Bronchial epithelial cell (primary cell): Measurements from ENCODE around the gene TMSB15A. TPM values are rescaled to one million over a fixed set of nuclear protein-coding genes. Genes with fewer than 3 reads are reported as not detected.
"Not testable (repeated sequence)": the region's sequence is repeated elsewhere in the genome, so short reads cannot be mapped to it uniquely, and the experiment has no call there.

Experiments
- DNase-seq: peaks from one replicate; pipeline ENCODE4 v3.0.0-alpha.2; 2010; ENCODE audit warnings: low read depth
- FAIRE-seq: peaks from 2 replicates; lab custom pipeline; 2011; peaks lifted over from hg19 to GRCh38; lab: Jason Lieb, UNC
- H3K27me3 ChIP-seq: 2 replicates; pipeline ENCODE4 v1.5.1; 2011; ENCODE audit warnings: low read length; ENCODE audit not compliant: control insufficient read depth, insufficient read depth
- H3K36me3 ChIP-seq: 2 replicates; pipeline ENCODE4 v1.5.1; 2011; ENCODE audit warnings: low read length; ENCODE audit not compliant: control insufficient read depth, insufficient read depth
- H3K4me3 ChIP-seq: 2 replicates; pipeline ENCODE4 v1.5.1; 2011; ENCODE audit warnings: mild to moderate bottlenecking, low read depth, low read length, control low read depth
- total RNA-seq: library from RNA; depleted of rRNA; stranded (reverse); fragments of >200 nt; gene quantifications from 2 replicates; pipeline ENCODE4 v1.2.1, GENCODE V29; 2014
- TF ChIP-seq, protein P1 (sequence below): IDR thresholded peaks from 2 replicates; pipeline ENCODE4 v1.5.1; 2011; ENCODE audit warnings: mild to moderate bottlenecking, moderate library complexity, low read length, control low read depth, inconsistent platforms; ENCODE audit not compliant: insufficient read depth, severe bottlenecking

Gene TMSB15A
- total RNA-seq, 1 donor from 2014 or later: not detected

DNA sequence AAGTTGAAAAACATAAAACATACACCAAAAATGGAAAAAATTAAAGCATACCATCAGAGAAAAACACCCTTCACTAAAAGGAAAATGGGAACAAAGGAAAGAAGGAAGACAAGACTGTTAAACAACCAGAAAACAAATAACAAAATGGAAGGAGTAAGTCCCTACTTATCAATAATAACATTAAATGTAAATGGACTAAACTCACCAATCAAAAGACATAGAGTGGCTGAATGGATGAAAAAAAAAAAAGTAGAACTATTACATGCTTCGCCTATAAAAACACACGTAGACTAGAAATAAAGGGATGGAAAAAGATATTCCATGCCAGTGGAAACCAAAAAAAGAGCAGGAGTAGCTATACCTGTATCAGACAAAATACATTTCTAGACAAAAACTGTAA is 19.4 kb upstream of the TMSB15A start:
- Histone ChIP-seq H3K36me3 (no peaks in the 10 kb centered on the region), H3K4me3 (no peak overlapping the region), H3K27me3 (no peaks in the 10 kb centered on the region)
- FAIRE-seq (no peak), DNase-seq (no peak)
- TF ChIP-seq, protein P1, sequence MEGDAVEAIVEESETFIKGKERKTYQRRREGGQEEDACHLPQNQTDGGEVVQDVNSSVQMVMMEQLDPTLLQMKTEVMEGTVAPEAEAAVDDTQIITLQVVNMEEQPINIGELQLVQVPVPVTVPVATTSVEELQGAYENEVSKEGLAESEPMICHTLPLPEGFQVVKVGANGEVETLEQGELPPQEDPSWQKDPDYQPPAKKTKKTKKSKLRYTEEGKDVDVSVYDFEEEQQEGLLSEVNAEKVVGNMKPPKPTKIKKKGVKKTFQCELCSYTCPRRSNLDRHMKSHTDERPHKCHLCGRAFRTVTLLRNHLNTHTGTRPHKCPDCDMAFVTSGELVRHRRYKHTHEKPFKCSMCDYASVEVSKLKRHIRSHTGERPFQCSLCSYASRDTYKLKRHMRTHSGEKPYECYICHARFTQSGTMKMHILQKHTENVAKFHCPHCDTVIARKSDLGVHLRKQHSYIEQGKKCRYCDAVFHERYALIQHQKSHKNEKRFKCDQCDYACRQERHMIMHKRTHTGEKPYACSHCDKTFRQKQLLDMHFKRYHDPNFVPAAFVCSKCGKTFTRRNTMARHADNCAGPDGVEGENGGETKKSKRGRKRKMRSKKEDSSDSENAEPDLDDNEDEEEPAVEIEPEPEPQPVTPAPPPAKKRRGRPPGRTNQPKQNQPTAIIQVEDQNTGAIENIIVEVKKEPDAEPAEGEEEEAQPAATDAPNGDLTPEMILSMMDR: no peak

DNA sequence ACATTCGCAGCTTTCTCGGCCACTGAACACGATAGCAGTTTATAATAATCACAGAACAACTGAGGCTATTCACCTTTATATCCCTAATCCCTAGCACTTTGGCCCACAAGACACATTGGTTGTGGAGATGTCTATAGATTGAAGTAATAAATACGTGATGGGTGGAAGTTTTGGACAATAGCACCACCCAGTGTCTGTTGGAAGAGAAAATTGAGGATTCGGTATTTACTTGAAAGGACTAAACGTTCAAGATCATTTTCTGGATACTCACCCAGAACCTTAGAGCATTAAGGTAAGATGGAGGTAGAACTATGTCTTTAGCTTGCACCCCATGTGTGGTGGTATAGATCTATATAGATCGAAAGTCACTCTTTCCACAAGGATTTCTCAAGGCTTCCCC is 787 bp upstream of the TMSB15A start:
- Histone ChIP-seq H3K36me3 (no peaks in the 10 kb centered on the region), H3K27me3 (no peaks in the 10 kb centered on the region), H3K4me3 (no peak overlapping the region)
- FAIRE-seq (no peak), DNase-seq (peak; percentile 13)
- TF ChIP-seq, protein P1: no peak

DNA sequence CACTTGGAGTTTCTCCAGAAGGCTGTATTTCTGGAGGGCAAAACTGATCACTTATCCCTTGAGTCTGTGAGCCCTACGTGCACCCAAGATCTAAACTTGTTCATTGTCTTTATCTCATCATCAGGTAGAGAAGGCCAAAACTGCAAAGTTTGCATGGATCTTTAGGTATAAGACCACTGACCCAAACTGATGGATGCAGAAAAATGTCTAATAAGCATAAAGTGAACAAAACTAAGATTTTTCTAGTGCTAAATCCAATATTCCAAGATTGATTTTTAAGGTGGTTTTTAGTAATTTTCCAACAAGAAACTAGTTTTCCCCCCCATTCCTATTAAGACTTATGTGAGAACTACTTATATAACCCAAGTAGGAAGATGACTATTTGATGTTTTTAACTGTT is 2.0 kb downstream of the TMSB15A start:
- H3K27me3 ChIP-seq: no peaks in the 10 kb centered on the region
- H3K4me3 ChIP-seq: no peak overlapping the region
- no peak for FAIRE-seq
- H3K36me3 ChIP-seq: no peaks in the 10 kb centered on the region
- TF ChIP-seq, protein P1: no peak
- no peak for DNase-seq

DNA sequence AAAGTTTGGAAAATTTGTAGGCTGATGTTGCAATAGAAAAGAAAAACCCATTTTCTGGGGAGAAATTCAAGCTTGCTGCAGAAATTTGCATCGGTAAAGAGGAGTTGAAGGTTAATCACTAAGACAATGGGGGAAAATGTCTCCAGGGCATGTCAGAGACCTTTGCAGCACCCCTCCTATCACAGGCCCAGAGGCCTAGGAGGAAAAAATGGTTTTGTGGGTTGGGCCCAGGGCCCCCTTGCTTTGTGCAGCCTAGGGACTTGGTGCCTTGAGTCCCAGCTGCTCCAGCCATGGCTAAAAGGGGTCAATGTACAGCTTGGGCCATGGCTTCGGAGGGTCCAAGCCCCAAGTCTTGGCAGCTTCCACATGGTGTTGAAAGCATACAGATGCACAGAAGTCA is 17.8 kb downstream of the TMSB15A start:
- FAIRE-seq (no peak), DNase-seq (no peak)
- Histone ChIP-seq H3K36me3 (no peaks in the 10 kb centered on the region), H3K27me3 (no peaks in the 10 kb centered on the region), H3K4me3 (no peak overlapping the region)
- TF ChIP-seq, protein P1: no peak

DNA sequence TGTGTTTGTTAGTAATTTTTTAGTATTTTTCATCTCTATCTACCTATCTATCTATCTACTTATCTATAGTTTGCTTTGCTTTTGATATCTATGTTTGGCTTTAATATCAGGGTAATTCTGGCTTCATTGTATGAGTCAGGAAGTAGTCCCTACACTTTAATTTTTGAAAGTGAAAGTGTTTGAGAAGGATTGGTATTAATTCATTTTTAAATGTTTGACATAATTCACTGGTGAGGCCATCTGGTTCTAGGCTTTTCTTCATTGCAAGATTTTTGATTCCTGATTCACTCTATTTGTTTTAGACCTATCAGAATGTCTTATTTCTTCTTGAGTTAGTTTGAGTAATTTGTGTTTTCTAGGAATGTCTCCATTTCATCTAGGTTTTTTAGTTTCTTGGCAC is 24.8 kb downstream of the TMSB15A start:
- no peak overlapping the region for H3K4me3 ChIP-seq
- FAIRE-seq (no peak), DNase-seq (no peak)
- no peaks in the 10 kb centered on the region for H3K36me3 ChIP-seq
- H3K27me3 ChIP-seq: no peaks in the 10 kb centered on the region
- TF ChIP-seq, protein P1: no peak

DNA sequence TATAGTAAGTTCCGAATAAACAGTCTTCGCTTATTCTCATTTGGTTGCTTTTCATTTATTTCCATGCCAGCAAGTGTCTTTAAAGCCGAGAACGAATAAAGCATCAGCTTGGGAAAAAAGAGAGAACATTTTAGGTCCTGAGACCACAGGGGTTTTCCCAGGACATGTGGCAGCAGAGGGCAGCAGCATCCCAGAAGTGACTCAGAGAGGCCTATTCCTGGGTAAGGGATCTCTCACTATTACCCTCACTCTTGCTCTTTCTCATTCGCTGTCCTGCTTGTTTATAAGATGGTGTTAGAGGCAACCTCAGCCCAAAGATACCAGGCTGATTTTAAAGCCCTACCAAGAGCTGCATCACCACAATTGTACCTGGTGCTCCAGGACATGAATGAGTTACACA is 37.8 kb downstream of the TMSB15A start:
- H3K4me3 ChIP-seq, H3K27me3 ChIP-seq, H3K36me3 ChIP-seq, DNase-seq: not testable (repeated sequence)
- peak; percentile 95 for FAIRE-seq

DNA sequence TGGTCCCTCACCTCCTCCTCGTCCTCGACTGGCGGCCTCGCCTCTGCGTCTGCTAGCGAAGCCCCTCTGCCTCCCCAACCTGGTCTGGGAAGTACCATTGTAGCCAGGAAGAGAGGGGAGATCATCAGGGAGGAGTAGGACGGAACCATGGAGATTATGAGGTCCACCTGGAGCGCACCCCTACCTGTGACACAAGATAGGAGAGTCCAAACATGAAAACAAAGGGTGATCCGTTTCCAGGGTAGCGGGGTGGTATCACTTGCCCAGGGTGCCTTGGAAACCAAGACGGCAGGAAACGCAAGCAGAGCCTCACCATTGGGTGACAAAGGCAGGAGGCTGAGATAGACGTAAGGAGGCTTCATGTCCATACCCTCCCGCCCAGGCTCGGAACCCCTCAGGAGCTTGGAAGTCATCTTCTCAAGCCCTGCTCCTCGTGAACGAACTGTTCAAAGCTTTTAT is 44.7 kb downstream of the TMSB15A start, which contains the start of gene TCP11X2:
TCP11X2 (minus strand) TSS at position 51 of the 459 bp plus-strand sequence.
- not testable (repeated sequence) for H3K4me3 ChIP-seq, DNase-seq, H3K27me3 ChIP-seq, H3K36me3 ChIP-seq
- peak; percentile 98 for FAIRE-seq

DNA sequence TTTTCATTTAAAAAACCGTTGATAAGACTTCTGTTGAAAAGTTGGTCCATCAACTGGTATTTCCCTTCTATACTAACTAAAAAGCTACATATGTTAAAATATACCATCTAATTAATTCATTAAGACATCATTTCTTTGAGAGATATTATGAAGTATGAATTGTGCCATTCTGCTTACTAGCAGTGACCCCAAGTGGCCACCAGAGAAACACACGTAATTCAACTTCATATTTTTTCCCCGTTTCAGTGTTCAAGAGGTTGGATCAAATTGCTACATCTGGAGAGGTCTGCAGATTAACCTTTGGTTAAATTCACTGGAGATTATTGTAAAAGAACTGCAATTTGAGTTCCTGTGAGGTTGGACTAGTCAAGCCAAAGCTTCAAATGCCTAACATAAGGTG is 46.3 kb downstream of the TMSB15A start:
- not testable (repeated sequence) for H3K27me3 ChIP-seq, H3K4me3 ChIP-seq, H3K36me3 ChIP-seq, DNase-seq
- FAIRE-seq: peak; percentile 72
